GM21528 (cell line): Measurements from ENCODE around the gene FAM221B.

ENCODE experiments used
- ATAC-seq: cut with Tn5 transposase; IDR thresholded peaks from one replicate; pipeline ENCODE4 v1.9.1; 2021; ENCODE audit warnings: mild to moderate bottlenecking, moderate library complexity; ENCODE audit not compliant: unreplicated experiment, low FRiP score

FAM221B gene

DNA sequence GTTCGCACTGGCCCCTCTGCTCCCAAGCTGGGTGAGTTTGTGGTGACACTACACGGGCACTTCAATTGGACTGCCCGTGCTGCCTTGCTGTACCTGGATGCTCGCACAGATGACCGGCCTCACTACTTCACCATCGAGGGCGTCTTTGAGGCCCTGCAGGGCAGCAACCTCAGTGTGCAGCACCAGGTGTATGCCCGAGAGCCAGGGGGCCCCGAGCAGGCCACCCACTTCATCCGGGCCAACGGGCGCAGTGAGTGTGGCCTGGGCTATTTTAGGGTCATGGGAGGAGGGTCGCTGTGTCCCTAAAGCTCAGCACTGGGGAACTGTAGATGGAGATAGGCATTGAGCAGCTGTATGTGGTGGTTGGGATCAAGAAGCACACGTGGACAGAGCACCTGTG lies 35.7 kb downstream of the FAM221B start:
- ATAC-seq: no peak

DNA sequence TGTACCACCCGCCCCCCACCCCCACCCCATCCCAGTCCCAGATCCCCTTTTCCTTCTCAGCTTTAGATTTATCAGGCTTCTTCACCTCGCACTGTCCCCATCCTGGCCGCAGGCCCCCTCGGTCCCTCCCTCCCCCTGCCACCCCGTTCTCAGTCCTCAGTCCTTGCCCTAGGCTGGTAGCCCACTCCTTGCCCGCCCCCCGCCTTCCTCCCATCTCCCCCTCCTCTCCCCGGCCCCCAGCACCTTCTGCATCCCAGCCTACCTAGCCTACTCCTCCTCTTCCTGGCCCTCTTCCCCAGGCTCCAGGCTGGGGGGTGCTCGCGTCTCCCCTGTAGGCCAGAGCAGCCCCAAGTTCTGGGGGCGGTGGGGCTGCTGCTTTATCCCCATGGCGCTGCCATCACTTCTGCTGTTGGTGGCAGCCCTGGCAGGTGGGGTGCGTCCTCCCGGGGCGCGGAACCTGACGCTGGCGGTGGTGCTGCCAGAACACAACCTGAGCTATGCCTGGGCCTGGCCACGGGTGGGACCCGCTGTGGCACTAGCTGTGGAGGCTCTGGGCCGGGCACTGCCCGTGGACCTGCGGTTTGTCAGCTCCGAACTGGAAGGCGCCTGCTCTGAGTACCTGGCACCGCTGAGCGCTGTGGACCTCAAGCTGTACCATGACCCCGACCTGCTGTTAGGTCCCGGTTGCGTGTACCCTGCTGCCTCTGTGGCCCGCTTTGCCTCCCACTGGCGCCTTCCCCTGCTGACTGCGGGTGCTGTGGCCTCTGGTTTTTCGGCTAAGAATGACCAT lies 36.3 kb downstream of the FAM221B start:
- ATAC-seq: no peak

DNA sequence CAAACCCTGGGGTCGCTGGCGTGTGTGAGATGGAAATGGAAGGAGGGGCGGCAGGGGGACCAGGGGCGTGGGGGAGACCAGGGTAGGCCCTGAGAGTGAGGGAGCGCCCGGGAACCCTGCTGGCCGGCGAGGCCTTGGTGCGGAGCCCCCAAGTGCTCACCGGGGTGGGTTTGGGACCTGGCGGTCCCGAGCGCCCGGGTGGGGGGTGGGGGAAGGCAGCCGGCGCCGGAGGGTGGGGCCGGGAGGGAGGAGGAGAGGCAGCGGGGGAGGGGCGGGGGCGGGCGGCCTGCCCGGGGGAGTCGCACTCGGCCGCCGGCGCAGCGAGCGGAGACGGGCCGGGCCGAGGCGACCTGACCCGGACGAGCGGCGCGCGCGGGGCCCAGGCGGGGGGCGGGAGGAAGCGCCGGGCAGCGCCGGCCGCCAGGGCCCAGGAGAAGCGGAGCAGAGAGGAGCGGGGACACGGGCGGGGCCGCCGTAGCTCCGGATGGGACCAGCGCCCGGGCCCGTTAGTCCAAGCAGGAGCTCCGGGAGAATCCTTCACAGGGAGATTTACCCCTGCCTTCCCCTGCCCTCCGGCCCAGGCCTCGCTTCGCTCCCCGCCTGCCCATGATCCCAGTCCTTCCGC lies 37.1 kb downstream of the FAM221B start, which contains the start of gene NPR2:
Gene NPR2, plus strand, starts transcription at position 295 of the 625 bp plus-strand sequence. CDS start 818 bp downstream, outside the sequence.
- ATAC-seq: no peak

DNA sequence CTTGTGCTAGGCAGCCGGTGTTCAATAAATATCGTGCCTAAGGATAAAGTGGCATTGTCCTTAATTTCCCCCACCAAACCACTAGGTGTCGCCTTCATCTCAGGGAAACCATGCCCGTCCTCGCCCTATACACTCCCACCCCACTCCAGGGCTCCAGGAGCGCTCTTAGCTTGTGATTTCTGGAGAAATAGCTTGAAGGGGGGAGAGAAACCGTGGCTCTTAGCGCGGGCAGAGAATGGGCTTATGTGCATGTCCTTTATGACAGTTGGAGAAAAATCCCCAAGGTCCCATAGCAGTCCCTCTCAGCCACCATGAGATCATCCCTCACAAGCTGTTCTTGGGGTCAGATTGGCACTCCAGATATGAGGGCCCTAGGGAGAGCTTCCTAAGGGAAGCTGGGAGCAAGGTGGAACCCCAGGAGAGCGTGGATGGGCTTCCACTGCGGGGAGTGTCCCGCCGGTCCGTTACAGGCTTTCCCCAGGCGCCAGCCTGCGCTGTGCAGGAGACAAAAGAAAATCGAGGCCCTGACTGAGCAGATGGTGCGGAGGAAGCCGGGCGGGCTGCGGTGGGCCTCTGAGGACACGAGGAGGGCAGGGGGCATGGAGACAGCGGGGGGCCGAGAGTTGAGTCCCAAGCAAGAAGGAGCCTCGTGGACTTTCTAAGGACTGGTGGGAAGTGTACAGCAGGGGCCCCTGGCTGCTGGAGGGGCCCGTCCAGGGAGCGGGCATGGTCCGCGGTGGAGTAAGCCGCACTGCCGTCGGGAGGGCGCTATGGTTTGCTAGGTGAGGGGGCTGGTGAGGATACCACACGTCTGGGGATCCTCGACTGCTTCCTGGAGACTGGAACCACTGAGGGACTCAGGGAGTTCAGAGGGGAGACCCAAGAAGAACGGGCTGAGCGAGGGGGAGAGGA lies 37.9 kb downstream of the FAM221B start:
- no peak for ATAC-seq

DNA sequence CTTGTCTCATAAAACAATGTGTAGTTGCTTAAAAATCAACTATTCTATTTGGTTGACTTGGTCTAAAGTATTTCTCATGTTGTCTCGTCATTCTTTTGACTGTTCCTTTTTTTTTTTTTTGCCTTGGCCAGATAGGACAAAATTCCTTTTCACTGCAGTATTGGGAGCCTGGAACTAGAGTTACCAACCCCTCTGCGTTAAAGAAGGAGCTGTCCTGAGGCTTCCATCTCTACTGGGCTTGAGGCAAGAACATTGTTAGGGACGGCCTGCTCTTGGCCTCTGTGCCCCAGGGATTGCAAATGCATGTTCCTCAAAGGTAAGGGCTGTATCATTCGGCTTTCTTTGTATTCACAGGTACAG lies 38.5 kb downstream of the FAM221B start:
- no peak for ATAC-seq

DNA sequence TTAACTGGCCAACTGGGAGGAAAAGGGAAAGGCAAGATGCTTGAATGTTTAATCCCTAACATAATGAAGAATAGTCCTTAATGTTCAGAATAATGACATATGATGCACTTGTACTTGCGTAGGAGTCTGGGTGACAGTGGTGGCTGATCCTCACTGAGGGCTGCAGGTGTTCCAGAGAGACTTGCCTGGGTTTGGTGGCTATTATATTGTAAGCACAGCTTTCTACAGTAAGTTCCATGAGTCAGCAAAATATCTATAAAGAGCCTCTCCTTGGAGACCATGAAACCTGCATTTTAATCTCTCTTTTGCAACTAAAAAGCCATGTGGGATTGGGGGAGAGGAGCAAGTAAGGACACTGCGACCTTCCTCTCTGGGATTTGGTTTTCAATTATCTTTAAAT lies 39.0 kb downstream of the FAM221B start:
- ATAC-seq: no peak

DNA sequence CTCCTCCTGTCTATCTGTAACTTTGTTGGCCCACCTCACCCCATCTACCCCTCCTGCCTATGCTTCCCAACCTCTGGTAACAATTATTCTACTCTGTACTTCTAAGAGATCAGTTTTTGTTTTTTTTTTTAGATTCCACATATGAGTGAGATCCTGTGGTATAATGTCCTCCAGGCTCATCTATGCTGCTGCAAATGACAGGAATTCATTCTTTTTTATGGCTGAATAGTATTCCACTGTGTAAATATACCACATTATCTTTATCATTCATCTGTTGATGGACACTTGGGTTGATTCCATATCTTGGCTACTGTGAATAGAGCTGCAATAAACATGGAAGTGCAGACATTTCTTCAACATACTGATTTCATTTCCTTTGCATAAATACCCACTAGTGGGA lies 45.1 kb downstream of the FAM221B start:
- ATAC-seq: no peak

DNA sequence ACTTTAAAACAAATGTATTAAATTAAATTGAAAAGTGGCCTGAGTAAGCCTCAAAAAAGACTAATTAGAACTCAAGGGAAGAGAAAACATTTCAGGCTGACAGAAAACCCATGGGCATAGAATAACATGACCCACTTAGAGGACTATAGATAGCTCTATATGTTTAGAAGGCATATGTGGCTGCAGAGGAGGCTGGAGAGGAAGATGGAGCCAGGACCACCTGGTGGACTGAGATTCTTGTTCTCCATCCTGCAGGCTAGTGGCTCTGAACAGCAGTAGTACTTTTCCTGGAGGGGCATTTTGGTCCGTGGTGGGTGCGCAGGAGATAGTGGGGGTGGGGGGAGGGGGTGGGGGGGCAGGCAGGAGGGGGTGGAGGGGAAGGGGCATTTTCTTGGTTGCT lies 47.5 kb downstream of the FAM221B start:
- no peak for ATAC-seq

DNA sequence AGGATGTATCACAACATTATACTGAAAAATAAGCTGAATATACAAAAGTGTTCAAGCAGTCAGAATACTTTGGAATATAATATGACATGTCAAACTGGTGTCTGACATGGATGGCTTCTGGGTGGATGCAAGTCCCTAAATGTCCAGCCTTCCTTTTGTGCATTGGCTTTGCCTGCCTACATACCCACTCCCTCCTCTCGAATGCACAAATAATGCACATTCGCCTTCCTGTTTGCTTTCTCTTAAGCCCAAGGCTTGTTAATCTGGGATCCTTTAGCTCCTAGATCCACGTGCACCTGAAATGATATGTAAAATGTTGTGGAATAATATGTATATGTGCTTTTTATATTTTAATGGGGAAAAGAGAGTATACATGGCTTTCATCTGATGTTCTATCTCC lies 50.0 kb downstream of the FAM221B start:
- no peak for ATAC-seq

DNA sequence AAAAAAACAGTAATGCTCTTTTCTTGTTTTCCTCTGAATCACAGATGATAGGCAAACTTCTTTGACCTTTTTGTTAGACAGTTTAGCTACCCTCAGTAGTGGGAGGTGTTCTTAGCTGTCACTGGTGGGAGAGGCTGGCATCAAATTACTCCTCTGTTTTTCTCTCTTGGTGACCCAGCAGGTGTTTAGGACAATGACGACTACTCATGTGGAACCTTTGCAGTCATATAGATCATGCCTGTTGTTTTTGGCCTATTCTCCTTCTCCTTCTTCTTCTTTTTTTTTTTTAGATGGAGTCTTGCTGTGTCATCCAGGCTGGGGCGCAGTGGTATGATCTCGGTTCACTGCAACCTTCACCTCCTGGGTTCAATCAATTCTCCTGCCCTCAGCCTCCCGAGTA lies 52.5 kb downstream of the FAM221B start:
- no peak for ATAC-seq

DNA sequence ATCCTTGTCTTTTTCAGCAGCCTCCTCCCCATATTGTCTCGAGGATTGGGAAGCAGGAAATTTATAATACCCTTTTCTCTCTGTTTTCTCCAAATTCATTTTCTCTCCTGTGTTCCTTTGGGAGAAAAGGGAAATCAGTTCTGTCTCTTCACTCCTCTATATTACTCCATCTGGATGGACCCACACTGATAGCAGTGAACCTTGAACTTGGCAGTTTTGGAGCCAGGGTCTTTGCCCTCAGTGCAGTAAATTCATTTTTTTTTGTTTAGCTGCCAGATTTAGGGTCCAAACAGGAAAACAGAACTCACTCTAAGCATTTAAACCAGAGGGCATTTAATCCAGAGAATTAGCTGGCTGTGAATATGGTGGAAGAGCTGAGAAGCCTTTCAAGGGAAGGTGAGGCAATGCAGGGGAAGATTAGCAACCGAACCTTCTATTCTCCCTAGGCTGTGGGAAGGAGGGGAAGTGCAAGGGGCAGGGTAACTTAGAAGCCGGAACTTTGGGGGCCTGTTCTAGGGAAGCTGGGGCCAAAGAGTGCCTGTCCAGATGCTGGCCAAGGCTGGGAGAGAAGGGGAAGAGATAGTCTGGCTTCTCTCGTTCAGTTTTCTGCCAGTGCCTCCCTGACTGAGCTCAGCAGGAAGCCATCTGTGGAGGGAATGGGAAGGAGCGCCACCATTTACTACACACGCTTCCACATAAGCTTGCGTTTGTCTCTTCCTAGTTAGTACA lies 53.5 kb downstream of the FAM221B start:
- ATAC-seq: no peak

DNA sequence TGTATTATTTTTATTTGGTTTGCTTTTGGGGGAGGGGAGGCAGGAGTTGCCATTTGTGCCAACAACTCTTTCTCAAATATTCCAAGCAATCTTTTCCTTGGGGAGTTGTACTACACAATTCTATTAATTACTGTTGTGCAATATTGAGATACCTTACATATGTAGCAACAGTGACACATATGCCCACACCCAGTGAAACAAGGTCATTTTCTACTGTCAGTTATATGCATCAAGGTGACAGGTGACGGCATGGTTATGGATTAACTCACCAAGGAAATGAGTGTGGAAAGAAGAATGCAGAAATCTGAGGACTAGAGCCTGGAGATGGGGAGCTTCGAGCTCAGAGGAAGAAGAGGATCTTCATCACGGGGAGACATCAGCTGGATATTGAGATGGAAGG lies 56.6 kb downstream of the FAM221B start:
- no peak for ATAC-seq

DNA sequence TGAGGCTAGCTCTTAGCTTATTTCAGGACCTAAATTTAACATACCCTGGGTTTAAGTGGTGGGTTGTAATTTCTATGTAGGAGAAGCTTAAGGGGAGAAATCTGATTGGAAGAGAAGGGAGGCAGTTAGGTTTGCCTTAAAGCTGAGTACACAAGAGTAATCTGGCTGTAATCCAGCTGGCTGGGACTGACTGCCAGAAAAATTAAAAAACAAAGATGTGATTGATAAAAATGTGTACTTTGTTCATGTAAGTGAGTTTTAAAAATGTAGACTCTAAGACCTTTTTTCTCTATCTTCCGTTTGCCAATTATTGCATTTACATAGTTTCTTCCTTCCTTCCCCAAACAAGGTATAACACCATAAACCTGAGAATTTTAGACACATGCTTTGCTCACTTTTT lies 57.0 kb downstream of the FAM221B start:
- no peak for ATAC-seq

DNA sequence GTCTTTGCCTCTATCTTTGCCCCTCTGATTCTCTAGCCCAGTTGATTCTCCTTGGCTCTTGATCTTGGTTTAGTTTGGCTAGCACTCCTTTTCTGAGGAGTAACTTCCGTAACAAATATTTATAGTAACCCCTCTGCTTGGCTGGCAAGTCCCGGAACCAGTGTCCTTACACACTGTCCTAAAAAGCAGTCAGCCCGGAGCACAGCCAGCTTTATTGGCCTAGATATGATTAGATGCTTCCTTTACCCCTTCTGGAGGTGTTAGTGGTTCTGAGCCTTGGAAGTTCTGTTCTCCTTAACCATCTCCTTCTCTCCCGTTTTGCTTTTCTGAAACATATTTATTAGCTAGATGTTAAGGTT lies 57.5 kb downstream of the FAM221B start:
- ATAC-seq: no peak

DNA sequence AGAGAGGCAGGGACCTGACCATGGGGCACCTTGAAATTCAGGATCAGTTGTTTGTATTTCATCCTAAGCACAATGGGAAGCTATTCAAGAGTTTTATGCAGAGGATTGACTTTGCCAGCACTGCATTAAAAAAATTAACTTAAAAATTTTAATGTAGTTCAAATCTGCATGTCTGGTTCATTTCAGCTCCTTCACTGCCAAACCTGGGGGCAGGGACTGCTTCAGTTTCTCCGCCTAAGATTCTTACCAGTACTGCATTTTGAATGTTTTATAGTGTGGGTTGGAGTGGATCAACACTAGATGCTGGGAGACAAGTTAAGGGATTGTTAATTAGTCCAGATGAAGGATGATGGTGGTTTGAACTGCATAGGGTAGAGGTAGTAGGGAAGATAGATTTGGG lies 58.8 kb downstream of the FAM221B start:
- ATAC-seq: no peak

DNA sequence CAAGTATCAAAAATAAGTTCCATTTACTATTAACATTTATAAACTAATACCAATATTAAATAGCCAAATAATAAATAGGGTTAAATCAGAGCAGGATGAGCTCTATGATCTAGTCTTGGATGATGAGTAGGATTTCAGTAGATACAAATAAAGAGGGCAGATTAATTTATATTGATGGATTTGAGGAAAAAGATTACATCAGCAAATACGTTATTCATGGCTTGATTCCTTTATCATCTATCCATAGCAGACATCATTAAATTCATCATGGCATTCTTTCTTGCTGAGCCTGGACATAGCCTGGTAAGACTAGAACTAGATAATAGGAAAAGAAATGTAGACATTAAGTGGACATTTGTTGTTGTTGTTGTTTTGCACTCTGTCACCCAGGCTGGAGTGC lies 61.1 kb downstream of the FAM221B start:
- ATAC-seq: no peak

DNA sequence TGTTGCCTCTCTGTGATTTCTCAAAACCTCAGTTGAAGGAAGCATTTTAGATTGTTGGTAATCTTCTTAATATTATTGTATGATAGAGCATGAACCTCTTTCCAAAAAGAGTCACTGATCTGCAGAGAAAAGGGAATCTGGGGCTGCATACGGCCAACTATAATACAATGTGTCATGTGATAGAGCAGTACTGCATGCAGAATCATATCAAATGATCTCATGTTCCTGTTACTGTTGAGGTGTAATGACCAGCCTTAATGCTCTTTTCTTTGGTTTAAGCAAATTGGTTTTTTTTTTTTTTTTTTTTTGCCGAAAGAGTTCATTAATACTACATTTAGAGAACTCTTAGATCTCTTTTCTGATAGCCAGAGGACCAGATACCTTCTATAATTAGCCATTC lies 61.5 kb downstream of the FAM221B start:
- no peak for ATAC-seq
